ENCODE measurements around the gene GPR84. TPM values are rescaled to one million over a fixed set of nuclear protein-coding genes. Genes with fewer than 3 reads are reported as not detected.
A peak's percentile ranks its signal among the peaks of the same experiment; 100 is the strongest.

GPR84 gene
- total RNA-seq, 1 donor from 2014 or later, result not detected

DNA sequence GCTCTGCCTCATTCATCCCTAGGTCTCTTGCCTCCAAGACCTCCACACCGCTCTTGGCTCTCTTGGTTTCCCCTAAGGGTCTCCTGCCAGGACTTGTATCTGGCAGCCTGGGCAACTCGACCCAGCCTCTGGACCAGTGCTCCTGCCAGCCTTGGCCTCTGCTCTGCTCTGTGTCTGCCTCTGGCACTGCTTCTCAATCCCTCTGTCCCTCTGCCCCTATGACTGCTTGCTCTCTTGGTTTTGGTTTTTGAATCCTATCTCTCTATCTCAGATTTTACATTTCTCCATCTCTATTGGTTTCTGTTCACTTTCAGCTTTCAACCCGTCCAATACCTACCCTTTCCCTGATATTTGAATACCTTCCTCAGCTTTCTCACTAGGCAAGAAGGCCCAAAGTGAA is 48.5 kb upstream of the GPR84 start:
- Histone ChIP-seq H3K9ac (ENCODE audit: low read length) (peak overlapping the region; percentile 62), H3K27ac (ENCODE audit: low read depth, low read length) (peak overlapping the region; percentile 70), H3K4me2 (ENCODE audit: low read length) (peak overlapping the region; percentile 73), H3K27me3 (ENCODE audit: insufficient read depth, low read length) (no peaks in the 10 kb centered on the region), H4K20me1 (ENCODE audit: insufficient read depth, low read length) (peaks cover 86% of the 10 kb centered on the region), H2AFZ (ENCODE audit: low read depth, low read length) (no peak overlapping the region), H3K36me3 (ENCODE audit: insufficient read depth, low read length) (peaks cover 19% of the 10 kb centered on the region), H3K9me3 (ENCODE audit: insufficient read depth, low read depth, low read length) (no peaks in the 10 kb centered on the region), H3K4me1 (ENCODE audit: insufficient read depth, low read length) (peaks cover 50% of the 10 kb centered on the region), H3K4me3 (ENCODE audit: insufficient read depth, low read depth, low read length) (no peak overlapping the region), H3K79me2 (ENCODE audit: insufficient read depth, low read length) (peaks cover 88% of the 10 kb centered on the region)
- Mint-ChIP-seq H3K9me3 (ENCODE audit: unreplicated experiment) (no peaks in the 10 kb centered on the region), H3K36me3 (ENCODE audit: low read depth, unreplicated experiment) (peaks cover 9% of the 10 kb centered on the region), H3K27me3 (ENCODE audit: low read depth, unreplicated experiment) (no peaks in the 10 kb centered on the region), H3K27ac (ENCODE audit: unreplicated experiment) (peak overlapping the region; percentile 24), H3K4me1 (ENCODE audit: low read depth, unreplicated experiment) (peaks cover 42% of the 10 kb centered on the region), H3K4me3 (ENCODE audit: unreplicated experiment) (peak overlapping the region; percentile 74)
- DNase-seq (ENCODE audit: low read depth), result no peak
- TF ChIP-seq, protein P1, sequence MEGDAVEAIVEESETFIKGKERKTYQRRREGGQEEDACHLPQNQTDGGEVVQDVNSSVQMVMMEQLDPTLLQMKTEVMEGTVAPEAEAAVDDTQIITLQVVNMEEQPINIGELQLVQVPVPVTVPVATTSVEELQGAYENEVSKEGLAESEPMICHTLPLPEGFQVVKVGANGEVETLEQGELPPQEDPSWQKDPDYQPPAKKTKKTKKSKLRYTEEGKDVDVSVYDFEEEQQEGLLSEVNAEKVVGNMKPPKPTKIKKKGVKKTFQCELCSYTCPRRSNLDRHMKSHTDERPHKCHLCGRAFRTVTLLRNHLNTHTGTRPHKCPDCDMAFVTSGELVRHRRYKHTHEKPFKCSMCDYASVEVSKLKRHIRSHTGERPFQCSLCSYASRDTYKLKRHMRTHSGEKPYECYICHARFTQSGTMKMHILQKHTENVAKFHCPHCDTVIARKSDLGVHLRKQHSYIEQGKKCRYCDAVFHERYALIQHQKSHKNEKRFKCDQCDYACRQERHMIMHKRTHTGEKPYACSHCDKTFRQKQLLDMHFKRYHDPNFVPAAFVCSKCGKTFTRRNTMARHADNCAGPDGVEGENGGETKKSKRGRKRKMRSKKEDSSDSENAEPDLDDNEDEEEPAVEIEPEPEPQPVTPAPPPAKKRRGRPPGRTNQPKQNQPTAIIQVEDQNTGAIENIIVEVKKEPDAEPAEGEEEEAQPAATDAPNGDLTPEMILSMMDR (IDR thresholded peaks at IDR 0.05; ENCODE audit: insufficient read depth, low read depth, low read length), result no peak
- TF ChIP-seq EZH2 (IDR thresholded peaks at IDR 0.05; ENCODE audit: insufficient read depth, low read length), result no peak
- no peak for FAIRE-seq

DNA sequence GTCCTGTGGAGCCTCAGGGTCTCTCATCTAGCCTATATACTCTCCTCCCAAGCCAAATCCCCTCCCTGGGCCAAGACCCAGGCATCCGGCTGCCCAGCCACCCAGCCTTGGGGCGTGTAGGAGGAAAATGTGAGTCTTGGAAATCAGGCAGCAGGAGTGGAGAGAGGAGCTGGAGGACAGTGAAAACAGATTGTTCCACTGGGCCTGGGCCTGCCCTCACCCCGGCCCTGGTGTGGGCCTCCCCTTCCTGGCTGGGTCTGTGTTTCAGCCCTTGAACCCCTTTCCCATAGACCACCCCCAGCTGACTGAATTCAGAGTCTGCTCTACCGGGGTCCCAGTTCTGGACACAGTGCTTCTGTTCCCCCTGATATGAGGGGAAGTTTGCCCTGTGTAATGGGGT is 48.1 kb upstream of the GPR84 start:
- DNase-seq (ENCODE audit: low read depth), result no peak
- peaks cover 23% of the 10 kb centered on the region for H3K36me3 ChIP-seq (ENCODE audit: insufficient read depth, low read length)
- H3K9me3 ChIP-seq (ENCODE audit: insufficient read depth, low read depth, low read length), result no peaks in the 10 kb centered on the region
- no peak for TF ChIP-seq EZH2 (IDR thresholded peaks at IDR 0.05; ENCODE audit: insufficient read depth, low read length)
- TF ChIP-seq, protein P1 (IDR thresholded peaks at IDR 0.05; ENCODE audit: insufficient read depth, low read depth, low read length), result no peak
- H3K9ac ChIP-seq (ENCODE audit: low read length), result peak overlapping the region; percentile 62
- H3K27ac ChIP-seq (ENCODE audit: low read depth, low read length), result peak overlapping the region; percentile 70
- peaks cover 84% of the 10 kb centered on the region for H3K79me2 ChIP-seq (ENCODE audit: insufficient read depth, low read length)
- peaks cover 89% of the 10 kb centered on the region for H4K20me1 ChIP-seq (ENCODE audit: insufficient read depth, low read length)
- peaks cover 10% of the 10 kb centered on the region for H3K36me3 Mint-ChIP-seq (ENCODE audit: low read depth, unreplicated experiment)
- H3K4me3 ChIP-seq (ENCODE audit: insufficient read depth, low read depth, low read length), result no peak overlapping the region
- FAIRE-seq, result no peak
- H3K4me1 ChIP-seq (ENCODE audit: insufficient read depth, low read length), result peaks cover 50% of the 10 kb centered on the region
- peak overlapping the region; percentile 73 for H3K4me2 ChIP-seq (ENCODE audit: low read length)
- peak overlapping the region; percentile 66 for H3K27ac Mint-ChIP-seq (ENCODE audit: unreplicated experiment)
- H3K27me3 Mint-ChIP-seq (ENCODE audit: low read depth, unreplicated experiment), result no peaks in the 10 kb centered on the region
- H3K27me3 ChIP-seq (ENCODE audit: insufficient read depth, low read length), result no peaks in the 10 kb centered on the region
- no peak overlapping the region for H2AFZ ChIP-seq (ENCODE audit: low read depth, low read length)
- H3K9me3 Mint-ChIP-seq (ENCODE audit: unreplicated experiment), result no peaks in the 10 kb centered on the region
- H3K4me3 Mint-ChIP-seq (ENCODE audit: unreplicated experiment), result no peak overlapping the region
- H3K4me1 Mint-ChIP-seq (ENCODE audit: low read depth, unreplicated experiment), result peaks cover 42% of the 10 kb centered on the region

DNA sequence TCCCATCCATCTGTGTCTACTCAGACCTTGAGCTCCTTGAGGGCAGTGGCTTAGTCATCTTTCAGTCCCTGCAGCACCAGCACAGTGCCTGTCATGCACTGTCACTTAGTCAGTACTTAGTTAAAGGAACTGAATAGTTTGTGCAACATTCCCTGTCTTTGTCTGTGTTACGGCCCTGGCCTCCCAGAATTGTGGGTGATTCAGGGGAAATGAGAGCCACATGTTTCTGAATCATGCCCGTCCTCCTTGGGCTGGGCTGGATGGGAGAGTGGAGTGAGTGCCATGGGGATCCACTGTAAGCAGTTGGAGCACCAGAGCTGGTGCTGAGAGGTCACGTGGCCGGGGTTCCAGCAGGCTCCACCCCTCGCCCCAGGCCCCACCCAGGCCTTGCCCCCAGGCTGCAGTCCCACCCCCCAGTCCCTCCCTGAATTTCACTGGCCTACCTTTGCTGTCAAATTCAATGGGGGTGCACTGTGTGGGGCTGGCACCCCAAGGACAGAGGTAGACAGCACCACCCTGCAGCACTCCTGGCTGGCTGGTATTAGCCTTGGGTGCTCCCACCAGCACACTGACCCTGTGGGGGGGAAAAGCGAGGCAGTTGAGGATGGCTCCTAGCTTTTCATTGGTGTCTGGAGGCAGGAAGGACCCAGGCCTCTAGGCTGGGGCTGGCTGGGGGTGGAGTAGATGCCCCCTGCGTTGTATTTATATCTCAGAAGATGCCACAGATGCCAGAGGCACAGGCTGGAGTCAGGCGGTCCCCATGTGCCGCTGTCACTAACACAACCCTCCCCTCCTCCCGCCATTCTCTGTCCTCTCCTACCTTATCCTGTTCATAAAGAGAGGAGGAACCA is 47.3 kb upstream of the GPR84 start:
- peaks cover 85% of the 10 kb centered on the region for H4K20me1 ChIP-seq (ENCODE audit: insufficient read depth, low read length)
- FAIRE-seq, result peak; percentile 78
- TF ChIP-seq, protein P1 (IDR thresholded peaks at IDR 0.05; ENCODE audit: insufficient read depth, low read depth, low read length), result no peak
- TF ChIP-seq EZH2 (IDR thresholded peaks at IDR 0.05; ENCODE audit: insufficient read depth, low read length), result no peak
- H2AFZ ChIP-seq (ENCODE audit: low read depth, low read length), result no peak overlapping the region
- Mint-ChIP-seq H3K4me1 (ENCODE audit: low read depth, unreplicated experiment) (peaks cover 36% of the 10 kb centered on the region), H3K27ac (ENCODE audit: unreplicated experiment) (peak overlapping the region; percentile 66), H3K4me3 (ENCODE audit: unreplicated experiment) (no peak overlapping the region), H3K36me3 (ENCODE audit: low read depth, unreplicated experiment) (peaks cover 12% of the 10 kb centered on the region), H3K9me3 (ENCODE audit: unreplicated experiment) (no peaks in the 10 kb centered on the region), H3K27me3 (ENCODE audit: low read depth, unreplicated experiment) (no peaks in the 10 kb centered on the region)
- H3K9ac ChIP-seq (ENCODE audit: low read length), result peak overlapping the region; percentile 62
- peaks cover 46% of the 10 kb centered on the region for H3K4me1 ChIP-seq (ENCODE audit: insufficient read depth, low read length)
- no peaks in the 10 kb centered on the region for H3K27me3 ChIP-seq (ENCODE audit: insufficient read depth, low read length)
- H3K79me2 ChIP-seq (ENCODE audit: insufficient read depth, low read length), result peaks cover 77% of the 10 kb centered on the region
- peak overlapping the region; percentile 70 for H3K27ac ChIP-seq (ENCODE audit: low read depth, low read length)
- H3K36me3 ChIP-seq (ENCODE audit: insufficient read depth, low read length), result peaks cover 29% of the 10 kb centered on the region
- peak overlapping the region; percentile 73 for H3K4me2 ChIP-seq (ENCODE audit: low read length)
- H3K9me3 ChIP-seq (ENCODE audit: insufficient read depth, low read depth, low read length), result no peaks in the 10 kb centered on the region
- H3K4me3 ChIP-seq (ENCODE audit: insufficient read depth, low read depth, low read length), result no peak overlapping the region
- peak; percentile 89 for DNase-seq (ENCODE audit: low read depth)
